Islet of Langerhans (tissue), 1 donor: ENCODE results near the gene CFAP77.

ENCODE experiments used
- FAIRE-seq: peaks from one replicate; lab custom pipeline; 2011; peaks lifted over from hg19 to GRCh38; lab: Jason Lieb, UNC

Gene CFAP77

GRCh38 chr9:132489536-132489935 is 79.5 kb downstream of the CFAP77 start:
- no peak for FAIRE-seq

GRCh38 chr9:132494857-132495256 is 84.8 kb downstream of the CFAP77 start:
- FAIRE-seq, result no peak

- no peak for FAIRE-seq
Observed at GRCh38 chr9:132497731-132498130, 87.7 kb downstream of the CFAP77 start.

- no peak for FAIRE-seq
Observed at GRCh38 chr9:132498531-132499210, 88.7 kb downstream of the CFAP77 start.

GRCh38 chr9:132499251-132499650 is 89.2 kb downstream of the CFAP77 start:
- no peak for FAIRE-seq

- no peak for FAIRE-seq
Observed at GRCh38 chr9:132500193-132500592, 90.2 kb downstream of the CFAP77 start.

GRCh38 chr9:132502480-132502879 is 92.5 kb downstream of the CFAP77 start:
- FAIRE-seq, result no peak

- no peak for FAIRE-seq
Observed at GRCh38 chr9:132503116-132503515, 93.1 kb downstream of the CFAP77 start.

- FAIRE-seq, result no peak
Observed at GRCh38 chr9:132504488-132504887, 94.5 kb downstream of the CFAP77 start.

- FAIRE-seq, result no peak
Observed at GRCh38 chr9:132505991-132506655, 96.1 kb downstream of the CFAP77 start.

GRCh38 chr9:132506977-132507669 is 97.1 kb downstream of the CFAP77 start:
- no peak for FAIRE-seq

GRCh38 chr9:132507670-132508469 is 97.9 kb downstream of the CFAP77 start:
- peak; percentile 68 for FAIRE-seq

GRCh38 chr9:132509928-132510874 is 100.2 kb downstream of the CFAP77 start:
- no peak for FAIRE-seq

GRCh38 chr9:132511191-132511999 is 101.4 kb downstream of the CFAP77 start:
- no peak for FAIRE-seq

- no peak for FAIRE-seq
Observed at GRCh38 chr9:132513416-132513815, 103.4 kb downstream of the CFAP77 start.

- no peak for FAIRE-seq
Observed at GRCh38 chr9:132514011-132514744, 104.2 kb downstream of the CFAP77 start.

GRCh38 chr9:132514821-132515220 is 104.8 kb downstream of the CFAP77 start:
- no peak for FAIRE-seq

- FAIRE-seq, result no peak
Observed at GRCh38 chr9:132516301-132516700, 106.3 kb downstream of the CFAP77 start.

- FAIRE-seq, result no peak
Observed at GRCh38 chr9:132516911-132517310, 106.9 kb downstream of the CFAP77 start.
